ENCODE data around the gene RPL32. TPM values are rescaled to one million over a fixed set of nuclear protein-coding genes. Genes with fewer than 3 reads are reported as not detected.

The RPL32 gene
- total and polyA plus RNA-seq, 2 donors (not counting 3 experiments of a cell fraction or from before 2014, with no cell fraction given) = 1,075 to 1,588 TPM

GRCh38 chr3:12890610-12891390 lies 49.4 kb upstream of the RPL32 start:
- ChIA-PET POLR2A (no interaction called here), CTCF (interaction anchor here (0.7 to 7.3 kb wide), 20 partner anchors 11 to 227 kb away, joined by 3 to 80 read pairs (median 4); partner anchors contain the start of gene RPL32)
- Histone ChIP-seq H2AFZ (ENCODE audit: low read depth, low read length) (no peak overlapping the region), H3K4me2 (ENCODE audit: insufficient read depth, low read length) (no peak overlapping the region), H3K27ac (ENCODE audit: insufficient read depth, low read depth, low read length) (no peak overlapping the region), H3K9ac (replicated peaks; ENCODE audit: extremely low read depth, insufficient read depth, low read length) (no peak overlapping the region), H3K79me2 (ENCODE audit: control insufficient read depth, insufficient read depth, low read length) (no peaks in the 10 kb centered on the region), H3K36me3 (ENCODE audit: control insufficient read depth in 2 of 2, extremely low read depth in 1 of 2, insufficient read depth in 2 of 2, low read length in 2 of 2) (no peaks in the 10 kb centered on the region), H3K4me3 (replicated peaks in 1 of 3; ENCODE audit: insufficient read depth in 1 of 3, low read depth in 1 of 3, low read length in 3 of 3) (no peak overlapping the region), H3K27me3 (ENCODE audit: control insufficient read depth in 2 of 2, insufficient read depth in 2 of 2, low read length in 2 of 2) (peaks cover 9 to 13% of the 10 kb centered on the region in 2 experiments), H3K9me3 (replicated peaks; ENCODE audit: control insufficient read depth, insufficient read depth, low read length) (no peaks in the 10 kb centered on the region), H4K20me1 (replicated peaks; ENCODE audit: control insufficient read depth, extremely low read depth, insufficient read depth, low read length) (no peaks in the 10 kb centered on the region), H3K4me1 (ENCODE audit: control insufficient read depth, extremely low read depth, insufficient read depth, low read length) (no peaks in the 10 kb centered on the region), H3K9me1 (replicated peaks; ENCODE audit: control insufficient read depth, extremely low read depth, insufficient read depth, low read length) (no peaks in the 10 kb centered on the region)
- dilution Hi-C loops (cut with MboI; ENCODE audit: extremely low pct_ligation_motif_present, low sequenced_read_pairs) = no loop called here
- intact Hi-C loops (cut with micrococcal nuclease) = no loop called here
- FAIRE-seq = no peak
- DNase-seq (ENCODE audit: low read depth, low spot score) = no peak
- no TSS peak for BruUV-seq (replicated peaks)
- TF ChIP-seq EZH2 (IDR thresholded peaks at IDR 0.05; ENCODE audit: borderline replicate concordance, low read depth, low read length, severe bottlenecking) (no peak), CTCF (IDR thresholded peaks at IDR 0.05; ENCODE audit: extremely low read depth in 1 of 2, insufficient read depth in 1 of 2, low read depth in 1 of 2, low read length in 2 of 2) (no peak), MYC (IDR thresholded peaks at IDR 0.05; ENCODE audit: low read depth, low read length) (no peak), GATA2 (IDR thresholded peaks at IDR 0.05; ENCODE audit: insufficient read depth, insufficient read length, low read depth, low read length) (no peak), JUN (IDR thresholded peaks at IDR 0.05; ENCODE audit: borderline replicate concordance, insufficient read depth, insufficient read length, low read depth) (no peak), POLR2A (IDR thresholded peaks at IDR 0.05; ENCODE audit: low read depth, low read length) (no peak), MAX (IDR thresholded peaks at IDR 0.05; ENCODE audit: insufficient read depth, insufficient read length) (no peak), POLR2AphosphoS5 (IDR thresholded peaks at IDR 0.05; ENCODE audit: insufficient read depth, low read depth, low read length) (no peak), FOS (IDR thresholded peaks at IDR 0.05; ENCODE audit: borderline replicate concordance, insufficient read depth, low read length) (no peak)

Measured in endothelial cell of umbilical vein (primary cell).